Vagina (tissue), 2 donors: ENCODE results near the gene PSMB7.

Experiments used
- POLR2AphosphoS5 ChIP-seq, 2 donors: sonication (generic); formaldehyde crosslinking; IDR thresholded peaks; one replicate each; pipeline ENCODE4 v1.9.0; 2017; ENCODE audit warnings: antibody characterized with exemption in 2 of 2, mild to moderate bottlenecking in 2 of 2, low read depth in 1 of 2; ENCODE audit not compliant: insufficient read depth in 1 of 2
- TF ChIP-seq, protein P1 (sequence below), 3 experiments: fragments of 450-650 bp in 2 of 3; fragments of 200-600 bp in 1 of 3; sonication (generic) in 1 of 3; IDR thresholded peaks; one replicate each; pipeline ENCODE4 v1.5.1; 2017 to 2019; ENCODE audit warnings: antibody characterized with exemption in 3 of 3, mild to moderate bottlenecking in 2 of 3, moderate library complexity in 2 of 3

DNA sequence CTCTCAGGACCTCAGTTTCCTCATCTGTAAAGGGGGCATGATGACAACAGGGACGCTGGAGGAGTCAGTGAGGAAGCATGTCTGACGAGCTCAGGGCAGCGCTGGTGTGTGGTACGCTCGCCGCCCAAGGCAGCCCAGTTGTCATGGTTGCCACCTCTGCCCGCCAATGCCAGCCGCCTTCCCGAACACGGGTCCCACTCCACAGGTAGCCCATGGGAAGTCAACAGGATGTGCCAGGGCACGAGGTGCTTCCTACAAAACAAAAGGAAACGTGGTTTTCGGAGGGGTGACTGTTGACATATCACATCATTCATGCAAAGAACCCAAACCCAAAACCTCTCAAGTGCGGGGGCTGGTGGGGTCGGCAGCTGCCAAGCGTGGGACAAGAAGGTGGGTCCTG, 99.4 kb downstream of the PSMB7 start:
- TF ChIP-seq, protein P1, sequence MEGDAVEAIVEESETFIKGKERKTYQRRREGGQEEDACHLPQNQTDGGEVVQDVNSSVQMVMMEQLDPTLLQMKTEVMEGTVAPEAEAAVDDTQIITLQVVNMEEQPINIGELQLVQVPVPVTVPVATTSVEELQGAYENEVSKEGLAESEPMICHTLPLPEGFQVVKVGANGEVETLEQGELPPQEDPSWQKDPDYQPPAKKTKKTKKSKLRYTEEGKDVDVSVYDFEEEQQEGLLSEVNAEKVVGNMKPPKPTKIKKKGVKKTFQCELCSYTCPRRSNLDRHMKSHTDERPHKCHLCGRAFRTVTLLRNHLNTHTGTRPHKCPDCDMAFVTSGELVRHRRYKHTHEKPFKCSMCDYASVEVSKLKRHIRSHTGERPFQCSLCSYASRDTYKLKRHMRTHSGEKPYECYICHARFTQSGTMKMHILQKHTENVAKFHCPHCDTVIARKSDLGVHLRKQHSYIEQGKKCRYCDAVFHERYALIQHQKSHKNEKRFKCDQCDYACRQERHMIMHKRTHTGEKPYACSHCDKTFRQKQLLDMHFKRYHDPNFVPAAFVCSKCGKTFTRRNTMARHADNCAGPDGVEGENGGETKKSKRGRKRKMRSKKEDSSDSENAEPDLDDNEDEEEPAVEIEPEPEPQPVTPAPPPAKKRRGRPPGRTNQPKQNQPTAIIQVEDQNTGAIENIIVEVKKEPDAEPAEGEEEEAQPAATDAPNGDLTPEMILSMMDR (IDR thresholded peaks at IDR 0.05), result no peak
- TF ChIP-seq POLR2AphosphoS5 (IDR thresholded peaks at IDR 0.05; ENCODE audit: insufficient read depth in 1 of 2, low read depth in 1 of 2), result no peak
